Thoracic aorta (tissue), 2 donors: ENCODE measurements around the gene EIF1AY. TPM values are rescaled to one million over a fixed set of nuclear protein-coding genes. Genes with fewer than 3 reads are reported as not detected.

Source experiments
- ATAC-seq: fragments of 150-250 bp; one replicate; pipeline ENCODE4 v1.8.0; 2017; ENCODE audit warnings: low read depth; ENCODE audit not compliant: insufficient number of reproducible peaks, low FRiP score
- DNase-seq: peaks from one replicate; pipeline ENCODE4 v3.0.0-alpha.2; 2020; ENCODE audit warnings: low spot score
- H3K27ac ChIP-seq, 2 donors: fragments of 200-600 bp; sonication (generic); 1 replicate in 1 of 2; 2 replicates in 1 of 2; pipeline ENCODE4 v1.5.1; 2016; ENCODE audit warnings: mild to moderate bottlenecking in 2 of 2, moderate library complexity in 2 of 2
- H3K27me3 ChIP-seq: fragments of 200-600 bp; sonication (generic); replicated peaks from 2 replicates; pipeline ENCODE4 v1.6.0; 2016; ENCODE audit warnings: mild to moderate bottlenecking; ENCODE audit not compliant: insufficient read depth
- H3K36me3 ChIP-seq: fragments of 200-600 bp; sonication (generic); one replicate; pipeline ENCODE4 v1.5.1; 2016
- H3K4me1 ChIP-seq, 2 donors: fragments of 200-600 bp; sonication (generic); 1 replicate in 1 of 2; 2 replicates in 1 of 2; pipeline versions ENCODE4 v1.5.1 to v1.6.0; 2016; ENCODE audit warnings: low read depth in 2 of 2, mild to moderate bottlenecking in 1 of 2; ENCODE audit not compliant: control insufficient read depth in 1 of 2
- H3K4me3 ChIP-seq: fragments of 200-600 bp; sonication (generic); 2 replicates; pipeline ENCODE4 v1.5.1; 2016; ENCODE audit warnings: mild to moderate bottlenecking
- H3K9me3 ChIP-seq: fragments of 200-600 bp; sonication (generic); 2 replicates; pipeline ENCODE4 v1.5.1; 2016
- total RNA-seq, 2 donors: library from RNA; depleted of rRNA; stranded (reverse); fragments of >200 nt; gene quantifications; one replicate each; pipeline versions ENCODE4 v1.1.0 to v1.2.3, GENCODE V29; 2016
- TF ChIP-seq, protein P1 (sequence below): fragments of 200-600 bp; sonication (generic); IDR thresholded peaks from one replicate; pipeline ENCODE4 v1.5.1; 2019; ENCODE audit warnings: antibody characterized with exemption

The EIF1AY gene
- total RNA-seq, 2 donors from 2014 or later: 21.5 to 26.1 TPM

- no peaks in the 10 kb centered on the region for H3K4me1 ChIP-seq
- no peaks in the 10 kb centered on the region for H3K9me3 ChIP-seq
- no peaks in the 10 kb centered on the region for H3K27me3 ChIP-seq
- H3K27ac ChIP-seq: no peak overlapping the region
- H3K36me3 ChIP-seq: no peaks in the 10 kb centered on the region
- TF ChIP-seq, protein P1, sequence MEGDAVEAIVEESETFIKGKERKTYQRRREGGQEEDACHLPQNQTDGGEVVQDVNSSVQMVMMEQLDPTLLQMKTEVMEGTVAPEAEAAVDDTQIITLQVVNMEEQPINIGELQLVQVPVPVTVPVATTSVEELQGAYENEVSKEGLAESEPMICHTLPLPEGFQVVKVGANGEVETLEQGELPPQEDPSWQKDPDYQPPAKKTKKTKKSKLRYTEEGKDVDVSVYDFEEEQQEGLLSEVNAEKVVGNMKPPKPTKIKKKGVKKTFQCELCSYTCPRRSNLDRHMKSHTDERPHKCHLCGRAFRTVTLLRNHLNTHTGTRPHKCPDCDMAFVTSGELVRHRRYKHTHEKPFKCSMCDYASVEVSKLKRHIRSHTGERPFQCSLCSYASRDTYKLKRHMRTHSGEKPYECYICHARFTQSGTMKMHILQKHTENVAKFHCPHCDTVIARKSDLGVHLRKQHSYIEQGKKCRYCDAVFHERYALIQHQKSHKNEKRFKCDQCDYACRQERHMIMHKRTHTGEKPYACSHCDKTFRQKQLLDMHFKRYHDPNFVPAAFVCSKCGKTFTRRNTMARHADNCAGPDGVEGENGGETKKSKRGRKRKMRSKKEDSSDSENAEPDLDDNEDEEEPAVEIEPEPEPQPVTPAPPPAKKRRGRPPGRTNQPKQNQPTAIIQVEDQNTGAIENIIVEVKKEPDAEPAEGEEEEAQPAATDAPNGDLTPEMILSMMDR: no peak
- ATAC-seq (no peak), DNase-seq (no peak)
- H3K4me3 ChIP-seq: no peak overlapping the region
These were observed 10.6 kb downstream of the EIF1AY start for GRCh38 chrY:20586161-20586560.

Other genes starting within 250 kb of the EIF1AY start
- not detected for gene RPS4Y2, start 180.3 kb downstream of the EIF1AY start, total RNA-seq